ENCODE measurements around the gene INS. TPM values are rescaled to one million over a fixed set of nuclear protein-coding genes. Genes with fewer than 3 reads are reported as not detected.

Gene INS
- total and polyA plus RNA-seq, 2 of the 4 experiments (the other 2 are of a cell fraction) = not detected

GRCh38 chr11:2127482-2128129, 33.4 kb downstream of the INS start:
- no peak overlapping the region for H3K27ac ChIP-seq (ENCODE audit: insufficient read depth, low read length)
- no peak overlapping the region for H2BK5ac ChIP-seq (ENCODE audit: low read depth, low read length, poor library complexity, severe bottlenecking)
- H3K4me3 ChIP-seq (ENCODE audit: insufficient read depth, low read depth, low read length) = no peak overlapping the region
- no peak overlapping the region for H2AFZ ChIP-seq (replicated peaks; ENCODE audit: low read length, poor library complexity)
- H3K9me3 ChIP-seq (ENCODE audit: control insufficient read depth, insufficient read depth, low read length) = no peaks in the 10 kb centered on the region
- dilution Hi-C loops (cut with HindIII; ENCODE audit: low sequenced_read_pairs, unreplicated experiment) (no loop called here), in situ Hi-C loops (cut with MboI; ENCODE audit: low sequenced_read_pairs) (no loop called here), intact Hi-C loops (cut with micrococcal nuclease) (no loop called here)
- ChIA-PET CTCF (no interaction called here), POLR2A (ENCODE audit: unreplicated experiment) (interaction anchor here (0.6 kb wide), 1 partner anchor 1310 kb away, joined by 3 read pairs; no protein-coding TSS in a partner anchor)
- peaks cover 2% of the 10 kb centered on the region for H3K4me1 ChIP-seq (ENCODE audit: control insufficient read depth, insufficient read depth, low read length)
- H3K4me2 ChIP-seq (ENCODE audit: low read depth, low read length) = no peak overlapping the region
- H4K91ac ChIP-seq (ENCODE audit: insufficient read depth, low read depth, low read length) = no peak overlapping the region
- no peaks in the 10 kb centered on the region; the same call in 1 of the 2 replicates for H3K27me3 ChIP-seq (ENCODE audit: control insufficient read depth, insufficient read depth, low read length)
- no peak overlapping the region for H3K4ac ChIP-seq (ENCODE audit: low read depth, low read length)
- whole genome bisulfite sequencing, 2 experiments (ENCODE audit: extremely low coverage in 2 of 2, insufficient read length in 1 of 2) = 48% methylated on average over 3 of the region's 8 CpGs; no CpG with 5 or more reads in 1 of the 2 experiments
- DNase-seq (no peak), ATAC-seq (ENCODE audit: low read depth) (no peak)
- H2AK9ac ChIP-seq (replicated peaks; ENCODE audit: low read depth, low read length, poor library complexity) = no peak overlapping the region
- no peak overlapping the region for H3K56ac ChIP-seq (ENCODE audit: extremely low read depth, insufficient read depth, low read length)
- no peak overlapping the region for H2BK15ac ChIP-seq (ENCODE audit: low read depth, low read length)
- H3K36me3 ChIP-seq (ENCODE audit: control insufficient read depth, insufficient read depth, low read length) = peaks cover 2% of the 10 kb centered on the region; the same call in 1 of the 2 replicates
- TF ChIP-seq USF2 (IDR thresholded peaks at IDR 0.05; ENCODE audit: low read depth, low read length) (no peak), POLR2A (IDR thresholded peaks at IDR 0.05; ENCODE audit: low read depth, low read length) (no peak), ELK1 (IDR thresholded peaks at IDR 0.05; ENCODE audit: borderline replicate concordance, low read depth, low read length) (no peak), CTCF (conservative IDR thresholded peaks at IDR 0.05; ENCODE audit: low read depth, low read length) (no peak), MAFK (IDR thresholded peaks at IDR 0.05; ENCODE audit: low read depth, low read length) (no peak), SMC3 (IDR thresholded peaks at IDR 0.05; ENCODE audit: low read depth, low read length) (no peak), BHLHE40 (IDR thresholded peaks at IDR 0.05; ENCODE audit: low read depth, low read length) (no peak), NFE2L2 (IDR thresholded peaks at IDR 0.05; ENCODE audit: low read depth, low read length) (no peak), MXI1 (IDR thresholded peaks at IDR 0.05; ENCODE audit: borderline replicate concordance, low read depth, low read length) (no peak), MAZ (IDR thresholded peaks at IDR 0.05; ENCODE audit: borderline replicate concordance, low read depth, low read length) (no peak), RCOR1 (IDR thresholded peaks at IDR 0.05; ENCODE audit: insufficient replicate concordance, low read length) (no peak), CHD1 (IDR thresholded peaks at IDR 0.05; ENCODE audit: low read depth, low read length) (no peak), RFX5 (IDR thresholded peaks at IDR 0.05; ENCODE audit: low read depth, low read length) (no peak), RAD21 (IDR thresholded peaks at IDR 0.05; ENCODE audit: low read length) (no peak), FOS (IDR thresholded peaks at IDR 0.05; ENCODE audit: low read depth, low read length) (no peak), CEBPB (IDR thresholded peaks at IDR 0.05; ENCODE audit: low read depth, low read length) (no peak)
- no peak overlapping the region for H3K9ac ChIP-seq (ENCODE audit: low read depth, low read length)
- no peak overlapping the region for H3K14ac ChIP-seq (replicated peaks; ENCODE audit: low read depth, low read length)
- H3K79me1 ChIP-seq (ENCODE audit: low read depth in 1 of 2, low read length in 2 of 2) = peaks cover 0 to 6% of the 10 kb centered on the region in 2 experiments; a peak in 2 of 4 replicates
- no TSS peak for BruUV-seq (replicated peaks)
- H4K20me1 ChIP-seq (ENCODE audit: insufficient read depth, low read length) = peaks cover 9% of the 10 kb centered on the region; the same call in 1 of the 2 replicates
- H2AK5ac ChIP-seq (ENCODE audit: low read depth, low read length) = no peak overlapping the region
- no peak overlapping the region for H4K8ac ChIP-seq (ENCODE audit: low read depth in 2 of 2, low read length in 2 of 2)
- H3K9me1 ChIP-seq (ENCODE audit: insufficient read depth, low read length) = peaks cover 7% of the 10 kb centered on the region
- no peak overlapping the region for H3K18ac ChIP-seq (ENCODE audit: low read depth, low read length)
- no peak overlapping the region for H4K5ac ChIP-seq (ENCODE audit: low read depth, low read length)
- H3K23ac ChIP-seq (ENCODE audit: low read depth, low read length) = no peak overlapping the region
- no peak overlapping the region for H2BK20ac ChIP-seq (ENCODE audit: low read depth, low read length)
- no peak overlapping the region for H2BK120ac ChIP-seq (ENCODE audit: low read depth, low read length)

Measured in IMR-90 (cell line).